Effector memory CD8-positive, alpha-beta T cell (primary cell): ENCODE measurements around the gene CYB5D1.
"Not testable (repeated sequence)": the region's sequence is repeated elsewhere in the genome, so short reads cannot be mapped to it uniquely, and the experiment has no call there.

Experiments used
- ATAC-seq: fragments of 150-1000 bp; cut with Tn5 transposase; replicated peaks from 2 replicates; pipeline ENCODE4 v1.10.0; 2021; ENCODE audit warnings: mild to moderate bottlenecking, moderate library complexity
- DNase-seq, 3 experiments: peaks; one replicate each; pipeline ENCODE4 v3.0.0; 2021
- H3K27ac Mint-ChIP-seq, 2 donors: one replicate each; pipeline ENCODE4 v1.8.0; 2022; ENCODE audit warnings: mild to moderate bottlenecking in 2 of 2, mixed read lengths in 2 of 2, moderate library complexity in 2 of 2
- H3K27me3 Mint-ChIP-seq, 2 donors: one replicate each; pipeline ENCODE4 v1.8.0; 2022; ENCODE audit warnings: mixed read lengths in 2 of 2
- H3K36me3 Mint-ChIP-seq: one replicate; pipeline ENCODE4 v1.8.0; 2022; ENCODE audit warnings: mild to moderate bottlenecking, moderate library complexity, mixed read lengths; ENCODE audit not compliant: insufficient read depth
- H3K4me1 Mint-ChIP-seq, 2 donors: one replicate each; pipeline ENCODE4 v1.8.0; 2022; ENCODE audit warnings: low read depth in 2 of 2, mixed read lengths in 2 of 2
- H3K4me3 Mint-ChIP-seq, 2 donors: one replicate each; pipeline ENCODE4 v1.8.0; 2022; ENCODE audit warnings: mild to moderate bottlenecking in 2 of 2, mixed read lengths in 2 of 2, moderate library complexity in 2 of 2
- H3K9me3 Mint-ChIP-seq, 2 donors: one replicate each; pipeline ENCODE4 v1.8.0; 2022; ENCODE audit warnings: mixed read lengths in 2 of 2
- total RNA-seq, 9 experiments: gene quantifications; one replicate each; lab custom pipeline; 2026; lab: John Stamatoyannopoulos, UW

The CYB5D1 gene
- total RNA-seq, result 1.9 to 6.9 (median 4.4) reads per million in 9 experiments

- no peaks in the 10 kb centered on the region for H3K27me3 Mint-ChIP-seq
- DNase-seq (peak; percentile 83 to 89 (median 89)), ATAC-seq (peak; percentile 56)
- peaks cover 14% of the 10 kb centered on the region for H3K36me3 Mint-ChIP-seq
- no peaks in the 10 kb centered on the region for H3K9me3 Mint-ChIP-seq
- H3K4me3 Mint-ChIP-seq, result no peak within 1 kb of the TSS
- H3K4me1 Mint-ChIP-seq, result peaks cover 4 to 5% of the 10 kb centered on the region in 2 donors
- no peak within 1 kb of the TSS for H3K27ac Mint-ChIP-seq
These were observed at the start of gene CYB5D1 for GRCh38 chr17:7857713-7858521. Gene CYB5D1 (plus strand): TSS chr17:7858003. CDS start chr17:7858135, 132 bp downstream.

- DNase-seq (no peak), ATAC-seq (no peak)
- H3K27ac Mint-ChIP-seq, result no peak overlapping the region
- peaks cover 26 to 72% of the 10 kb centered on the region in 2 donors for H3K27me3 Mint-ChIP-seq
- no peaks in the 10 kb centered on the region for H3K9me3 Mint-ChIP-seq
- H3K4me1 Mint-ChIP-seq, result no peaks in the 10 kb centered on the region
- H3K36me3 Mint-ChIP-seq, result no peaks in the 10 kb centered on the region
- H3K4me3 Mint-ChIP-seq, result no peak overlapping the region
These were observed 48.6 kb upstream of the CYB5D1 start for GRCh38 chr17:7809086-7809790.

- not testable (repeated sequence) for DNase-seq, ATAC-seq, H3K36me3 Mint-ChIP-seq
These were observed 47.9 kb upstream of the CYB5D1 start for GRCh38 chr17:7809791-7810343.

GRCh38 chr17:7811251-7811650 is 46.6 kb upstream of the CYB5D1 start:
- no peak overlapping the region for H3K27ac Mint-ChIP-seq
- DNase-seq, result no peak
- no peaks in the 10 kb centered on the region for H3K4me1 Mint-ChIP-seq
- no peaks in the 10 kb centered on the region for H3K9me3 Mint-ChIP-seq
- ATAC-seq, result no peak
- H3K27me3 Mint-ChIP-seq, result peaks cover 17 to 52% of the 10 kb centered on the region in 2 donors
- no peaks in the 10 kb centered on the region for H3K36me3 Mint-ChIP-seq
- no peak overlapping the region for H3K4me3 Mint-ChIP-seq

More at GRCh38 chr17:7809791-7810343, 47.9 kb upstream of the CYB5D1 start:
- not testable (repeated sequence) for H3K9me3 Mint-ChIP-seq, H3K4me1 Mint-ChIP-seq, H3K4me3 Mint-ChIP-seq, H3K27ac Mint-ChIP-seq
- H3K27me3 Mint-ChIP-seq, result peaks cover 24 to 65% of the 10 kb centered on the region in 2 donors

GRCh38 chr17:7814969-7815368 is 42.8 kb upstream of the CYB5D1 start:
- ATAC-seq, result no peak
- H3K27me3 Mint-ChIP-seq, result peaks cover 0 to 14% of the 10 kb centered on the region in 2 donors
- no peak overlapping the region for H3K4me3 Mint-ChIP-seq
- H3K27ac Mint-ChIP-seq, result peak overlapping the region in 1 of 2 donors; percentile 54
- H3K9me3 Mint-ChIP-seq, result no peaks in the 10 kb centered on the region
- peaks cover 3% of the 10 kb centered on the region for H3K36me3 Mint-ChIP-seq
- no peaks in the 10 kb centered on the region for H3K4me1 Mint-ChIP-seq
- DNase-seq, result no peak

- Mint-ChIP-seq H3K4me3 (no peak overlapping the region), H3K9me3 (no peaks in the 10 kb centered on the region), H3K4me1 (no peaks in the 10 kb centered on the region), H3K27ac (no peak overlapping the region), H3K36me3 (peaks cover 3% of the 10 kb centered on the region), H3K27me3 (no peaks in the 10 kb centered on the region)
- no peak for ATAC-seq
- no peak for DNase-seq
These were observed 40.7 kb upstream of the CYB5D1 start for GRCh38 chr17:7816926-7817642.

GRCh38 chr17:7817643-7817964 is 40.2 kb upstream of the CYB5D1 start:
- Mint-ChIP-seq H3K36me3 (peaks cover 3% of the 10 kb centered on the region), H3K27ac (no peak overlapping the region), H3K9me3 (no peaks in the 10 kb centered on the region), H3K4me3 (no peak overlapping the region), H3K27me3 (no peaks in the 10 kb centered on the region), H3K4me1 (no peaks in the 10 kb centered on the region)
- no peak for ATAC-seq
- no peak for DNase-seq

GRCh38 chr17:7818026-7818425 is 39.8 kb upstream of the CYB5D1 start:
- no peaks in the 10 kb centered on the region for H3K4me1 Mint-ChIP-seq
- H3K27me3 Mint-ChIP-seq, result no peaks in the 10 kb centered on the region
- DNase-seq (no peak), ATAC-seq (no peak)
- H3K4me3 Mint-ChIP-seq, result no peak overlapping the region
- H3K27ac Mint-ChIP-seq, result no peak overlapping the region
- peaks cover 3% of the 10 kb centered on the region for H3K36me3 Mint-ChIP-seq
- no peaks in the 10 kb centered on the region for H3K9me3 Mint-ChIP-seq

GRCh38 chr17:7818746-7819645 is 38.8 kb upstream of the CYB5D1 start:
- ATAC-seq, result no peak
- no peak overlapping the region for H3K27ac Mint-ChIP-seq
- peaks cover 5 to 7% of the 10 kb centered on the region in 2 donors for H3K27me3 Mint-ChIP-seq

GRCh38 chr17:7820231-7820630 is 37.6 kb upstream of the CYB5D1 start:
- Mint-ChIP-seq H3K27ac (no peak overlapping the region), H3K4me3 (no peak overlapping the region), H3K4me1 (no peaks in the 10 kb centered on the region), H3K27me3 (peaks cover 7 to 18% of the 10 kb centered on the region in 2 donors), H3K36me3 (peaks cover 6% of the 10 kb centered on the region), H3K9me3 (no peaks in the 10 kb centered on the region)
- ATAC-seq (no peak), DNase-seq (no peak)

More at GRCh38 chr17:7818746-7819645, 38.8 kb upstream of the CYB5D1 start:
- DNase-seq, result no peak
- no peaks in the 10 kb centered on the region for H3K9me3 Mint-ChIP-seq
- no peak overlapping the region for H3K4me3 Mint-ChIP-seq
- H3K36me3 Mint-ChIP-seq, result peaks cover 5% of the 10 kb centered on the region
- no peaks in the 10 kb centered on the region for H3K4me1 Mint-ChIP-seq

- Mint-ChIP-seq H3K27me3 (peaks cover 13 to 24% of the 10 kb centered on the region in 2 donors), H3K9me3 (no peaks in the 10 kb centered on the region), H3K4me1 (no peaks in the 10 kb centered on the region), H3K4me3 (no peak overlapping the region), H3K36me3 (peaks cover 3% of the 10 kb centered on the region), H3K27ac (no peak overlapping the region)
- ATAC-seq (no peak), DNase-seq (no peak)
These were observed 35.7 kb upstream of the CYB5D1 start for GRCh38 chr17:7822126-7822525.

GRCh38 chr17:7823581-7824001 is 34.2 kb upstream of the CYB5D1 start:
- Mint-ChIP-seq H3K4me3 (no peak overlapping the region), H3K9me3 (no peaks in the 10 kb centered on the region), H3K27me3 (peaks cover 13 to 29% of the 10 kb centered on the region in 2 donors), H3K4me1 (no peaks in the 10 kb centered on the region), H3K36me3 (peaks cover 3% of the 10 kb centered on the region), H3K27ac (no peak overlapping the region)
- ATAC-seq, result no peak
- no peak for DNase-seq
